Prostate gland (tissue), 2 donors: ENCODE measurements around the gene DUSP15. TPM values are rescaled to one million over a fixed set of nuclear protein-coding genes. Genes with fewer than 3 reads are reported as not detected.

Source experiments
- DNase-seq: peaks from one replicate; pipeline ENCODE4 v3.0.0-alpha.2; 2019; ENCODE audit warnings: low spot score
- H3K27ac ChIP-seq, 2 donors: fragments of 200-600 bp; sonication (generic); 2 replicates each; pipeline ENCODE4 v1.5.1; 2017 to 2019
- H3K27me3 ChIP-seq: fragments of 200-600 bp; sonication (generic); replicated peaks from 2 replicates; pipeline ENCODE4 v1.5.1; 2019; ENCODE audit not compliant: insufficient read depth
- H3K36me3 ChIP-seq, 2 donors: fragments of 200-600 bp; sonication (generic); 1 replicate in 1 of 2; 2 replicates in 1 of 2; pipeline versions ENCODE4 v1.5.1 to v1.8.1; 2017 to 2019
- H3K4me1 ChIP-seq: fragments of 200-600 bp; sonication (generic); replicated peaks from 2 replicates; pipeline ENCODE4 v1.5.1; 2019
- H3K4me3 ChIP-seq, 2 donors: fragments of 200-600 bp; sonication (generic); 2 replicates each; pipeline ENCODE4 v1.5.1; 2017 to 2019
- H3K9me3 ChIP-seq: fragments of 200-600 bp; sonication (generic); 2 replicates; pipeline ENCODE4 v1.5.1; 2017
- POLR2A ChIP-seq: fragments of 450-650 bp; IDR thresholded peaks from one replicate; pipeline ENCODE4 v1.6.1; 2016; ENCODE audit warnings: antibody characterized with exemption, mild to moderate bottlenecking
- POLR2AphosphoS5 ChIP-seq: sonication (generic); formaldehyde crosslinking; IDR thresholded peaks from one replicate; pipeline ENCODE4 v1.6.1; 2017; ENCODE audit warnings: antibody characterized with exemption
- WGBS: methylation state at CpG from one replicate; pipeline ENCODE4 v1.1.5; 2018; 5-methylcytosine and 5-hydroxymethylcytosine counted together
- intact Hi-C: fragments of 100-400 bp; cut with DNase I; formaldehyde crosslinking; loops from one replicate; pipeline ENCODE4 v1.14.2; 2022
- total RNA-seq, 2 donors: library from RNA; depleted of rRNA; stranded (reverse); fragments of >200 nt; gene quantifications; one replicate each; pipeline ENCODE4 v1.1.0, GENCODE V29; 2016
- TF ChIP-seq, protein P1 (sequence below), 4 experiments: fragments of 200-600 bp in 2 of 4; fragments of 450-650 bp in 2 of 4; sonication (generic) in 2 of 4; IDR thresholded peaks; 1 replicate in 3 of 4; 2 replicates in 1 of 4; pipeline ENCODE4 v1.5.1; 2016 to 2019; ENCODE audit warnings: antibody characterized with exemption in 4 of 4, mild to moderate bottlenecking in 2 of 4, moderate library complexity in 2 of 4

The DUSP15 gene
- total RNA-seq, 2 donors from 2014 or later = 1.7 to 57.9 TPM

DNA sequence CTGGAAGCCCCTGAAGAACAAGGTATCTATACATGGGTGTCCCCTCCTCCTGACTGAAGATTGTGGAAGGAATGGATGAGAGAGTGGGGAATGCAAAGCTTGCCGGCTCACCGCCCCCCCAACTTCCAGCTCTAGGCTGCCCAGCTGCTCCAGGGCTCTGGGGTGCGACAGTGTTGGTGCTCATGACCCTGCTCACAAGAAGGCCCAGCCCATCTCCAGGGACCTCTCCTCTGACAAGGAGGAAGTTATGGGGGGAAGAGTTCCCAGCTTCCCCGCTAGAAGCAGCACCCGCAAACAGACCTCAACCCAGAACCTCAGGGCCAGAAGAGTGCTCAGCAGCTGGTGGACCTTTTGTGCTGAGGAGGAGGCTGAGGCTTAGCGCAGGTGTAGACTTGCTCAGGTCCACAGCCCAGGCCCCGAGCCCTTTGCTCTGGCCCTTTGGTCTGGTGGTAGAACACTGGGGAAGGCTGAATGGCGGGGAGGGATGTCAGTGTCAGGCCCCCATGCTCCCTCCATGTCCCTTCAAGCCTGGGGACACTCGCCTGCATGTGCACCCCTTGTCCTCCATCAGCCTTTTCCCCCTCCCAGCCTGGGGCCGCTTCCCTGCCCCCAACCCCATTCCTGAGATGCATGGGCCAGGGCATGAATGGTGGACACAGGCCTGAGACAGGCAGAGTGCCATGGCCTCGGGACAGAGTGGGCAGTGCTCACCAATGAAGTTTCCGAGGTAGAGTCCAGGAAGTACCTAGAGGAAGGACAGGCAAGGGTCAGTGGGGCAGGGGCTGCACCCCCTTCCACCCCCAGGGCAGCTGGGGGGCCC is 1.3 kb downstream of the DUSP15 start:
- no peaks in the 10 kb centered on the region for H3K36me3 ChIP-seq
- no peaks in the 10 kb centered on the region for H3K27me3 ChIP-seq
- WGBS = 82% methylated on average over 12 of the region's 12 CpGs
- H3K4me1 ChIP-seq = peaks cover 3% of the 10 kb centered on the region
- peak overlapping the region in 1 of 2 donors; percentile 76 for H3K4me3 ChIP-seq
- TF ChIP-seq, protein P1, sequence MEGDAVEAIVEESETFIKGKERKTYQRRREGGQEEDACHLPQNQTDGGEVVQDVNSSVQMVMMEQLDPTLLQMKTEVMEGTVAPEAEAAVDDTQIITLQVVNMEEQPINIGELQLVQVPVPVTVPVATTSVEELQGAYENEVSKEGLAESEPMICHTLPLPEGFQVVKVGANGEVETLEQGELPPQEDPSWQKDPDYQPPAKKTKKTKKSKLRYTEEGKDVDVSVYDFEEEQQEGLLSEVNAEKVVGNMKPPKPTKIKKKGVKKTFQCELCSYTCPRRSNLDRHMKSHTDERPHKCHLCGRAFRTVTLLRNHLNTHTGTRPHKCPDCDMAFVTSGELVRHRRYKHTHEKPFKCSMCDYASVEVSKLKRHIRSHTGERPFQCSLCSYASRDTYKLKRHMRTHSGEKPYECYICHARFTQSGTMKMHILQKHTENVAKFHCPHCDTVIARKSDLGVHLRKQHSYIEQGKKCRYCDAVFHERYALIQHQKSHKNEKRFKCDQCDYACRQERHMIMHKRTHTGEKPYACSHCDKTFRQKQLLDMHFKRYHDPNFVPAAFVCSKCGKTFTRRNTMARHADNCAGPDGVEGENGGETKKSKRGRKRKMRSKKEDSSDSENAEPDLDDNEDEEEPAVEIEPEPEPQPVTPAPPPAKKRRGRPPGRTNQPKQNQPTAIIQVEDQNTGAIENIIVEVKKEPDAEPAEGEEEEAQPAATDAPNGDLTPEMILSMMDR (IDR thresholded peaks at IDR 0.05) = no peak
- TF ChIP-seq POLR2A (no peak), POLR2AphosphoS5 (no peak)
- peak overlapping the region in 1 of 2 donors; percentile 67 for H3K27ac ChIP-seq
- no peak for DNase-seq
- intact Hi-C loops = no loop called here
- H3K9me3 ChIP-seq = no peaks in the 10 kb centered on the region

DNA sequence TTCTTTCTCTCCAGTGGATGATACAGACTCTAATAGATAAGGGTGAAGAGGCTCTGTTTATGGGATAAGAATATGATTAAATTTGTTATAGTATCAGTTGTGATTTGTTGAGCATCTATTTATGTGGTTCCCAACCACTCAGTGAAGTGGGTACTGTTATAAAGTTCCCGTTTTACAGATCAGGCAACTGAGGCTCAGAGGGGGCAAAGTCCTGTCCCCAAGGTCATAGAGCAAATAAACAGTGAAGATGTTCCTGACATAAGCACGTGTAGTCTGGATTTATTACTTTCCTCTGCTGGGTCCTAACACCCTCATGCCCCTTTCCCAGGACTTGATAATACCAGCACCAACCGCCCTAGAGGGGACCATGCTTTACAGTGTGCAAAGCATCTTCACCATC is 4.1 kb downstream of the DUSP15 start:
- 78% methylated on average over 3 of the region's 3 CpGs for WGBS
- H3K4me3 ChIP-seq = no peak overlapping the region
- H3K9me3 ChIP-seq = no peaks in the 10 kb centered on the region
- H3K27ac ChIP-seq = no peak overlapping the region
- no peaks in the 10 kb centered on the region for H3K27me3 ChIP-seq
- H3K36me3 ChIP-seq = no peaks in the 10 kb centered on the region
- peaks cover 3% of the 10 kb centered on the region for H3K4me1 ChIP-seq
- TF ChIP-seq POLR2AphosphoS5 (no peak), POLR2A (no peak)
- TF ChIP-seq, protein P1 (IDR thresholded peaks at IDR 0.05) = no peak
- no peak for DNase-seq
- intact Hi-C loops = no loop called here

DNA sequence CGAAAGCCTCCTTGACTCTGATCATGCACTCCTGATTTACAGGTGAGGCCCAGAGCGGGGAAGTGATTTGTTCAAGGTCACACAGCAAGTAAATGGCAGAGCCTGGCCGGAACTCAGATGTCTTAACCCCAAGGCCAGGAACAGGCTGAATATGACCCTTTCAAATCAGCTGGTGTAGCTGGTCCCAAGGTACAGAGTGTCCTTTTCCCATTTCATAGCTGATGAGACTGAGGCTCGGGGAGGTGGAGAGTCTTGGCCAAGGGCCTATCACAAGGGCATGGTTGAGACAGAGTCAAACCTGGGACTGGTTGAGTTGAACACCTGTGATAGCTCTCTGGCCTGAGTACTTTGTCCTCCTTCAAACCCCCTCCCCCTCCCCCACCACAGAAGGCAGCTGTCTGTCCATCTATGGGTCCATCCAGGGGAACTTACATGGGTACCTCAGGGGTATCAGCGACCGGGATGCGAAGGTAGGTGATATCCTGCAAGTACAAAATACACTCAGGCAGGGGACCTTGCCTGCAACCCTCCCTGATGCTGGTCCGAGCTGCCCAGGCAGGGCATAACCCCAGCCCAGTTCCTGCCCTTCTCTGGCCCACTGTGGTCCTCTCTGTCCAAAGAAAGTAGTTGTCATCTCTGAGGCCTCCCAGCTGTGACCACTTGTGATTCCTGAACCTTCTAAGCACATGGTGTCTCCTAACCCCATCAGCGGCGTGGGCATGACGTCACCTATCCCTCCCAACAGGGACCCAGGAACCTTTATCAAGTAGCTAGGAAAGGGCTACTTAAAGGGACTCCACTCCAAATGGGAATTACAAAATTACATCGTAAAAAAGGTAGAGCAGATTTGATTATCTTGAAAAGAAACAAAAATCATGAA is 5.6 kb downstream of the DUSP15 start:
- H3K36me3 ChIP-seq = no peaks in the 10 kb centered on the region
- intact Hi-C loops = no loop called here
- H3K4me3 ChIP-seq = no peak overlapping the region
- no peaks in the 10 kb centered on the region for H3K27me3 ChIP-seq
- DNase-seq = no peak
- peaks cover 8% of the 10 kb centered on the region for H3K4me1 ChIP-seq
- no peaks in the 10 kb centered on the region for H3K9me3 ChIP-seq
- WGBS = 84% methylated on average over 12 of the region's 12 CpGs
- H3K27ac ChIP-seq = no peak overlapping the region
- TF ChIP-seq POLR2AphosphoS5 (no peak), POLR2A (no peak)
- TF ChIP-seq, protein P1 (IDR thresholded peaks at IDR 0.05) = no peak

DNA sequence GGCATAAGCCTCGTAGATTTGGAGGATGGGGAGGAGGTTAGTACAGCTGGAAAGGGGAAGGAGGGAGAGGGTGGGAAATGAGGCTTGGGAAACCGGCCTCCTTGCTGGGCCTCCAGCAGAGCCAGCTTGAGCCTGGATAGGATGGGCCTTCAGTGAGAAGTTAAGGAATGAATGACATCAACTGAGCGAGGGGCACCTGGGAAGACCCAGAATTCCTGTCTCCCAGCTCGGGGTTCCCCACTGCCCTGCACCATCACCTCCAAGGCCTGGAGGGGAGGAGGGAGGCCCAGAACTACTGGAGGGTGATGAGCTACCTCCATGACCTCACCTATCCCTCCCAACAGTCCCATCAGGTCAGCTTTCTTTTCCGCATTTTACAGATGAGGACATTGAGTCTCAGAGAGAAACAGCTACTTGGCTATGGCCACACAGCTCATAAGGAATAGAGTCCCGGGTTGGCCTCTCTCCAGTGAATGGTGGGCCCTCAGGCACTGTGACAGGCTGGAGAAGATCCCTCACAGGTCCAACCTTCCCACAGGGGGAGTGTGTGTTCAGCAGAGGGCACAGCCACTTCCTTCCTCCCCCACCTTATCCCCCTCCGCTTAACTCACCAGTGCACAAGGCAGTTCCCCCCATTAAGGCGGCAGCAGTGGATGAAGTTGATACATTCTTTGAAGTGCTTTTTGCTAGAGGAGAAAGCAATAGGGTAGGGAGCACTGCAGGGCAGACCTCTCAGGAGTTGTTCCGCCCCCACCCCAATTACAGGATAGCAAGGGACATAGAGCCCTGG is 6.8 kb downstream of the DUSP15 start:
- H3K36me3 ChIP-seq = no peaks in the 10 kb centered on the region
- no peak overlapping the region for H3K4me3 ChIP-seq
- intact Hi-C loops = no loop called here
- WGBS = 94% methylated on average over 9 of the region's 9 CpGs
- TF ChIP-seq POLR2AphosphoS5 = no peak
- H3K4me1 ChIP-seq = peaks cover 5% of the 10 kb centered on the region
- no peaks in the 10 kb centered on the region for H3K9me3 ChIP-seq
- no peak overlapping the region for H3K27ac ChIP-seq
- no peaks in the 10 kb centered on the region for H3K27me3 ChIP-seq
- DNase-seq = no peak

DNA sequence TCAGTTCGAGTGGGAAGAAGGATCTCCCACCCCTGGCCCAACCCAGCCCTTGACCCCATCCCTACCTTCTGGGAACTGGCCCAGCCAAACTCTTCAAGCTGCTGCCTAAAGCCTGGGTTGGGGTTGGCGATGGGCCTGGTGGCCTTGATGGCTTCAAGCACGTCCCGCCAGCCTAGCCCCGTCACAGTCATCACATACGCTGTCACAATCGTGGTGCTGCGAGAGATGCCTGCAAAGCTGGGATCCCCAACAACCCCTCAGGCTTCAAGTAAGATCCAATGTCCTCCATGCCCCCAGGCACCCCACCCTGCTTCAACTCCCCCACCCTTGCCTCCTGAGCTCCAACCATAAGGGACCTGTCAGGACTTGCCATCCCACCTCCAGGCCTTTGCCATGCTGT is 7.8 kb downstream of the DUSP15 start:
- Histone ChIP-seq H3K4me1 (peaks cover 5% of the 10 kb centered on the region), H3K9me3 (no peaks in the 10 kb centered on the region), H3K27ac (no peak overlapping the region), H3K4me3 (no peak overlapping the region), H3K27me3 (no peaks in the 10 kb centered on the region), H3K36me3 (no peaks in the 10 kb centered on the region)
- TF ChIP-seq POLR2A (no peak), POLR2AphosphoS5 (no peak)
- TF ChIP-seq, protein P1 (IDR thresholded peaks at IDR 0.05) = no peak
- WGBS = 93% methylated on average over 8 of the region's 8 CpGs
- no peak for DNase-seq
- intact Hi-C loops = no loop called here
